Gastroesophageal sphincter (tissue), 2 donors: Measurements from ENCODE around the gene ZFYVE9.

Experiments
- EP300 ChIP-seq: sonication (generic); formaldehyde crosslinking; IDR thresholded peaks from one replicate; pipeline ENCODE4 v1.6.1; 2017; ENCODE audit warnings: antibody characterized with exemption, mild to moderate bottlenecking
- POLR2A ChIP-seq, 2 donors: fragments of 450-650 bp; IDR thresholded peaks; one replicate each; pipeline ENCODE4 v1.6.1; 2017; ENCODE audit warnings: antibody characterized with exemption in 2 of 2, mild to moderate bottlenecking in 2 of 2, moderate library complexity in 1 of 2
- POLR2AphosphoS5 ChIP-seq: sonication (generic); formaldehyde crosslinking; IDR thresholded peaks from one replicate; pipeline ENCODE4 v1.6.1; 2017; ENCODE audit warnings: antibody characterized with exemption

DNA sequence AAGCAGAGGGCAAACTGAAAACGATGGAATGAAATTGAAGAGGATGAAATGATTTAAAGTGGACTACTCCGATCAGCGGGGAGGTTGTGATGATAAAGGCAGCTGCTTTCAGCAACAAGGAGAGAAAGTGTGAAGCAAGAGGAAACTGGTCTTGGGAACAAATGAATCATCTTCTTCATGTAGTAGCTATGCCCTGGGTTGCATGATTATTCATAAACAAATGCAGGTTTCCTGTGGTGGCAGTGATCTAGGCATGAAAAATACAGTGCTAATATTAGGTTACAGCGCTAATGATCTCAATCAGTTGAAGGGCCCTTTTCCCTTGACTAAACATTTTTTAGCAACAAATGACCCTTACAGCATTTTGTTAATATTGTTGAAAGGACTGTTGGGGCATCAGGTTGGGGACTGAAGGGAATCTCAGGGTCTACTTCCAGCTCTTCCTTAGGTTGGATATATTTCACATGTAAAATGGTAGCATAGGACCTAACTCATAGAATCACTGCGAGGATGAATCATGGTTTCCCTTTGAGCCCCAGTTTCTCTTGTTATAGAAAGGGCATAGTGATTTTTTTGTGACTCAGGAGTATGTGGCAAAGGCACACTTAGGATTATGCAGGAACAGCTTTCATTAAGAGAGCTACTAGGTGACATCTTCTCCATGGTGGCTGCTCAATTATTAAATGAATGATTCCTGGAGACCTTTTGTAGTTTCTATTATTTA, 1.9 kb upstream of the ZFYVE9 start:
- TF ChIP-seq POLR2AphosphoS5: peak; percentile 55
- TF ChIP-seq EP300: no peak
- no peak for TF ChIP-seq POLR2A (IDR thresholded peaks at IDR 0.05)
